ENCODE results near the gene FXR2. TPM values are rescaled to one million over a fixed set of nuclear protein-coding genes. Genes with fewer than 3 reads are reported as not detected.
"Not testable (repeated sequence)": the region's sequence is repeated elsewhere in the genome, so short reads cannot be mapped to it uniquely, and the experiment has no call there.

Gene FXR2
- total RNA-seq, 1 experiment from 2014 or later = 61.5 TPM

DNA sequence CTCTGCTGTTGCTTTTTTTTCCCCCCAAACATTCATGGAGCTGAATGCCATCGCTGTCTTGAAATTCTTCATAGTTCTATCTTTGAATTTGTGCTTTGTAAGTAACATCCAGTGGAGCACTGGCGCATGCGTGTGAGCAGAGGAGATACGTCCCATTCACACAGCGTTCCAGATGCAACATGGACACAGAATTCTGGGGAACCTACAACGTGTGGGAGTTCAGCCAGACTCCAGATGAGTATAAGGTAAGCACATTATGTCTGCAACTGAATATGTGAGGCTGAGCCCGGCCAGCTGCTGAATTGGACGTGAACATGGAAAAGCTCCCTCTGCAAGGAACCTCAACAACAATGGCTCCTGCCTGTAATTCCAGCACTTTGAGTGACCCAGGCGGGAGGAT lies 31.8 kb upstream of the FXR2 start:
- POLR2A ChIA-PET (ENCODE audit: unreplicated experiment) = no interaction called here
- H3K4me2 ChIP-seq = no peak overlapping the region
- no peaks in the 10 kb centered on the region for H4K20me1 ChIP-seq (ENCODE audit: insufficient read depth)
- BruUV-seq (replicated peaks) = no TSS peak
- no peaks in the 10 kb centered on the region for H3K9me3 ChIP-seq (ENCODE audit: insufficient read depth, low read depth)
- intact Hi-C loops (cut with micrococcal nuclease; ENCODE audit: unreplicated experiment) = no loop called here
- H3K27me3 ChIP-seq (ENCODE audit: insufficient read depth, low read depth) = no peaks in the 10 kb centered on the region
- H3K27ac ChIP-seq = no peak overlapping the region
- CTCF ChIA-PET = interaction anchor here (0.6 kb wide), 1 partner anchor 133 kb away, joined by 3 read pairs; no protein-coding TSS in a partner anchor
- TF ChIP-seq, protein P1, sequence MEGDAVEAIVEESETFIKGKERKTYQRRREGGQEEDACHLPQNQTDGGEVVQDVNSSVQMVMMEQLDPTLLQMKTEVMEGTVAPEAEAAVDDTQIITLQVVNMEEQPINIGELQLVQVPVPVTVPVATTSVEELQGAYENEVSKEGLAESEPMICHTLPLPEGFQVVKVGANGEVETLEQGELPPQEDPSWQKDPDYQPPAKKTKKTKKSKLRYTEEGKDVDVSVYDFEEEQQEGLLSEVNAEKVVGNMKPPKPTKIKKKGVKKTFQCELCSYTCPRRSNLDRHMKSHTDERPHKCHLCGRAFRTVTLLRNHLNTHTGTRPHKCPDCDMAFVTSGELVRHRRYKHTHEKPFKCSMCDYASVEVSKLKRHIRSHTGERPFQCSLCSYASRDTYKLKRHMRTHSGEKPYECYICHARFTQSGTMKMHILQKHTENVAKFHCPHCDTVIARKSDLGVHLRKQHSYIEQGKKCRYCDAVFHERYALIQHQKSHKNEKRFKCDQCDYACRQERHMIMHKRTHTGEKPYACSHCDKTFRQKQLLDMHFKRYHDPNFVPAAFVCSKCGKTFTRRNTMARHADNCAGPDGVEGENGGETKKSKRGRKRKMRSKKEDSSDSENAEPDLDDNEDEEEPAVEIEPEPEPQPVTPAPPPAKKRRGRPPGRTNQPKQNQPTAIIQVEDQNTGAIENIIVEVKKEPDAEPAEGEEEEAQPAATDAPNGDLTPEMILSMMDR (conservative IDR thresholded peaks at IDR 0.05) = no peak
- no peak for TF ChIP-seq EZH2 (IDR thresholded peaks at IDR 0.05; ENCODE audit: low read depth)
- no peak overlapping the region for H2AFZ ChIP-seq
- H3K79me2 ChIP-seq (ENCODE audit: low read depth) = no peaks in the 10 kb centered on the region
- no peak for DNase-seq
- peaks cover 5% of the 10 kb centered on the region; the same call in 1 of the 2 replicates for H3F3A ChIP-seq (ENCODE audit: insufficient read depth, low read depth)
- H3K36me3 ChIP-seq (ENCODE audit: low read depth) = no peaks in the 10 kb centered on the region
- H3K4me3 ChIP-seq = no peak overlapping the region
- H3K4me1 ChIP-seq (replicated peaks; ENCODE audit: insufficient read depth) = no peaks in the 10 kb centered on the region
- H3K9me2 ChIP-seq (ENCODE audit: insufficient read depth) = no peaks in the 10 kb centered on the region

DNA sequence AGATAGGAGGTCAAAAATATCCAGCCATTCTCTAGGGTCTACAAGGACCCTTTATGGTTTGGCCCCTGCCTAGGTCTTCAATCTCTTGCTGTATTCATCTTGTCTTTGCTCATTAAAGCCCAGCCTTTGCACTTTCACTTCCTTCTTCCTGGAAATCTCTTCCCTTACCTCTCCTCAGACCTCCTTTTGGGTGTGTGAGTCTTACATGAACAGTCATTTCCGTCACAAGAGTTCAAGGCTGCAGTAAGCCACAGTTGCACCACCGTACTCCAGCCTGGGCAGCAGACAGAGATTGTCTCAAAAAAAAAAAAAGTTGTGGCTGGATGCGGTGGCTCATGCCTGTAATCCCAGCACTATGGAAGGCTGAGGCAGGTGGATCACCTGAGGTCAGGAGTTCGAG lies 30.1 kb upstream of the FXR2 start:
- Histone ChIP-seq H3F3A (ENCODE audit: insufficient read depth, low read depth) (no peaks in the 10 kb centered on the region), H3K27ac (no peak overlapping the region), H3K9me3 (ENCODE audit: insufficient read depth, low read depth) (no peaks in the 10 kb centered on the region), H2AFZ (no peak overlapping the region), H3K27me3 (ENCODE audit: insufficient read depth, low read depth) (no peaks in the 10 kb centered on the region), H3K9me2 (ENCODE audit: insufficient read depth) (no peaks in the 10 kb centered on the region), H3K4me2 (no peak overlapping the region), H4K20me1 (ENCODE audit: insufficient read depth) (no peaks in the 10 kb centered on the region), H3K79me2 (ENCODE audit: low read depth) (no peaks in the 10 kb centered on the region), H3K4me3 (no peak overlapping the region), H3K4me1 (replicated peaks; ENCODE audit: insufficient read depth) (no peaks in the 10 kb centered on the region), H3K36me3 (ENCODE audit: low read depth) (no peaks in the 10 kb centered on the region)
- TF ChIP-seq, protein P1 (conservative IDR thresholded peaks at IDR 0.05) = no peak
- TF ChIP-seq EZH2 (IDR thresholded peaks at IDR 0.05; ENCODE audit: low read depth) = no peak
- intact Hi-C loops (cut with micrococcal nuclease; ENCODE audit: unreplicated experiment) = no loop called here
- no peak for DNase-seq
- ChIA-PET POLR2A (ENCODE audit: unreplicated experiment) (no interaction called here), CTCF (no interaction called here)
- BruUV-seq (replicated peaks) = no TSS peak

DNA sequence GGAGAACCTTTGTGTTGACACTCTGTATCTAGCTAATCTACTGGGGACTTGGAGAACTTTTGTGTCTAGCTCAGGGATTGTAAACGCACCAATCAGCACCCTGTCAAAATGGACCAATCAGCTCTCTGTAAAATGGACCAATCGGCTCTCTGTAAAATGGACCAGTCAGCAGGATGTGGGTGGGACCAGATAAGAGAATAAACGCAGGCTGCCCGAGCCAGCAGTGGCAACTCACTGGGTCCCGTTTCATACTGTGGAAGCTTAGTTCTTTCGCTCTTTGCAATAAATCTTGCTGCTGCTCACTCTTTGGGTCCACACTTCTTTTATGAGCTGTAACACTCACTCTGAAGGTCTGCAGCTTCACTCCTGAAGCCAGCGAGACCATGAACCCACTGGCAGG lies 26.9 kb upstream of the FXR2 start:
- intact Hi-C loops (cut with micrococcal nuclease; ENCODE audit: unreplicated experiment); DNase-seq; H2AFZ ChIP-seq; H3K9me3 ChIP-seq (ENCODE audit: insufficient read depth, low read depth); H3K79me2 ChIP-seq (ENCODE audit: low read depth); H3K4me3 ChIP-seq; H3K36me3 ChIP-seq (ENCODE audit: low read depth); H3K9me2 ChIP-seq (ENCODE audit: insufficient read depth); H3K4me2 ChIP-seq; H3K27me3 ChIP-seq (ENCODE audit: insufficient read depth, low read depth); POLR2A ChIA-PET (ENCODE audit: unreplicated experiment); H4K20me1 ChIP-seq (ENCODE audit: insufficient read depth); H3K4me1 ChIP-seq (replicated peaks; ENCODE audit: insufficient read depth); H3K27ac ChIP-seq; H3F3A ChIP-seq (ENCODE audit: insufficient read depth, low read depth); BruUV-seq (replicated peaks): not testable (repeated sequence)
- CTCF ChIA-PET = interaction anchor here (0.9 kb wide), 1 partner anchor 15 kb away, joined by 4 read pairs; no protein-coding TSS in a partner anchor

DNA sequence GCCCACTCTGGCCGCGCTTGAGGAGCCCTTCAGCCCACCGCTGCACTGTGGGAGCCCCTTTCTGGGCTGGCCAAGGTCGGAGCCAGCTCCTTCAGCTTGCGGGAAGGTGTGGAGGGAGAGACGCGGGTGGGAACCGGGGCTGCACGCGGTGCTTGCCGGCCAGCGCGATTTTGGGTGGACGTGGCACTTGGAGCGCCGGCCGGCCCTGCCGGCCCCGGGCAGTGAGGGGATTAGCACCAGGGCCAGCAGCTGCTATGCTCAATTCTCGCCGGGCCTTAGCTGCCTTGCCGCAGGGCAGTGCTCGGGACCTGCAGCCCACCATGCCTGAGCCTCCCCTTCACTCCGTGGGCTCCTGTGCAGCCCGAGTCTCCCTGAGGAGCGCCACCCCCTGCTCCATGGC lies 26.1 kb upstream of the FXR2 start:
- no peak overlapping the region for H3K4me2 ChIP-seq
- H3F3A ChIP-seq (ENCODE audit: insufficient read depth, low read depth) = no peaks in the 10 kb centered on the region
- no peak overlapping the region for H3K4me3 ChIP-seq
- H3K36me3 ChIP-seq (ENCODE audit: low read depth) = no peaks in the 10 kb centered on the region
- no peaks in the 10 kb centered on the region for H3K27me3 ChIP-seq (ENCODE audit: insufficient read depth, low read depth)
- H2AFZ ChIP-seq = no peak overlapping the region
- ChIA-PET POLR2A (ENCODE audit: unreplicated experiment) (no interaction called here), CTCF (no interaction called here)
- no TSS peak for BruUV-seq (replicated peaks)
- TF ChIP-seq, protein P1 (conservative IDR thresholded peaks at IDR 0.05) = no peak
- TF ChIP-seq EZH2 (IDR thresholded peaks at IDR 0.05; ENCODE audit: low read depth) = no peak
- no peaks in the 10 kb centered on the region for H3K9me3 ChIP-seq (ENCODE audit: insufficient read depth, low read depth)
- no peaks in the 10 kb centered on the region for H4K20me1 ChIP-seq (ENCODE audit: insufficient read depth)
- H3K27ac ChIP-seq = no peak overlapping the region
- no peak for DNase-seq
- intact Hi-C loops (cut with micrococcal nuclease; ENCODE audit: unreplicated experiment) = no loop called here
- no peaks in the 10 kb centered on the region for H3K79me2 ChIP-seq (ENCODE audit: low read depth)
- no peaks in the 10 kb centered on the region for H3K9me2 ChIP-seq (ENCODE audit: insufficient read depth)
- H3K4me1 ChIP-seq (replicated peaks; ENCODE audit: insufficient read depth) = no peaks in the 10 kb centered on the region

Data from PC-9 (cell line).